ENCODE measurements around the gene TBXA2R.

TBXA2R gene

DNA sequence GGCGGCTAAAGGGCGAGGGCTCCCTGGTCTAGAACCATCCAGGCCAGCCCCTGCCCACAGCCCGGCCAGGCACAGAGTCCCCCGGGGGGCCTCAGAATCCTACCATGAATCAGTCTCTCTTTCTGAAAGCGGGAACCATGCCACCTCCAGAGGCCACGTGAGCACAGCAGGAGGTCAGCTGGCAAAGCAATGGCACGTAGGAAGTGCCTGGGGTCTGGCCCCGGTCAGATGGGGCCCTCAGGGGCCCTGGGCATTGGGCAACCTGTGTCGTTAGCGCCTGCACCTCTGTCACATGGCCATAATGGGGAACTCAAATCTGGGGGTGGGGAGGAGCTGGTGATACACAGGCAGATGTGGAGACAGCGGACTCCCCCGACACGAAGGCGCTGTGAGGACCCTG lies 58.1 kb downstream of the TBXA2R start:
- H2AFZ ChIP-seq (ENCODE audit: low read depth, low read length, severe bottlenecking), result no peak overlapping the region
- H3K27ac ChIP-seq (ENCODE audit: low read depth, low read length), result no peak overlapping the region
- H3K9me3 ChIP-seq (ENCODE audit: insufficient read depth, low read length), result no peaks in the 10 kb centered on the region
- TF ChIP-seq, protein P1, sequence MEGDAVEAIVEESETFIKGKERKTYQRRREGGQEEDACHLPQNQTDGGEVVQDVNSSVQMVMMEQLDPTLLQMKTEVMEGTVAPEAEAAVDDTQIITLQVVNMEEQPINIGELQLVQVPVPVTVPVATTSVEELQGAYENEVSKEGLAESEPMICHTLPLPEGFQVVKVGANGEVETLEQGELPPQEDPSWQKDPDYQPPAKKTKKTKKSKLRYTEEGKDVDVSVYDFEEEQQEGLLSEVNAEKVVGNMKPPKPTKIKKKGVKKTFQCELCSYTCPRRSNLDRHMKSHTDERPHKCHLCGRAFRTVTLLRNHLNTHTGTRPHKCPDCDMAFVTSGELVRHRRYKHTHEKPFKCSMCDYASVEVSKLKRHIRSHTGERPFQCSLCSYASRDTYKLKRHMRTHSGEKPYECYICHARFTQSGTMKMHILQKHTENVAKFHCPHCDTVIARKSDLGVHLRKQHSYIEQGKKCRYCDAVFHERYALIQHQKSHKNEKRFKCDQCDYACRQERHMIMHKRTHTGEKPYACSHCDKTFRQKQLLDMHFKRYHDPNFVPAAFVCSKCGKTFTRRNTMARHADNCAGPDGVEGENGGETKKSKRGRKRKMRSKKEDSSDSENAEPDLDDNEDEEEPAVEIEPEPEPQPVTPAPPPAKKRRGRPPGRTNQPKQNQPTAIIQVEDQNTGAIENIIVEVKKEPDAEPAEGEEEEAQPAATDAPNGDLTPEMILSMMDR (IDR thresholded peaks at IDR 0.05; ENCODE audit: insufficient read depth, low read length, poor library complexity, severe bottlenecking), result no peak
- TF ChIP-seq EZH2phosphoT487 (conservative IDR thresholded peaks at IDR 0.05; ENCODE audit: low read length), result no peak
- H3F3A ChIP-seq (ENCODE audit: insufficient read depth), result no peaks in the 10 kb centered on the region
- H3K4me3 ChIP-seq (ENCODE audit: insufficient read depth, low read length, poor library complexity, severe bottlenecking), result no peak overlapping the region
- no peaks in the 10 kb centered on the region for H4K20me1 ChIP-seq (ENCODE audit: low read depth, low read length)
- peaks cover 10% of the 10 kb centered on the region; the same call in 1 of the 2 replicates for H3K79me2 ChIP-seq (ENCODE audit: insufficient read depth, low read length)
- no peaks in the 10 kb centered on the region for H3K36me3 ChIP-seq (ENCODE audit: low read length)
- no peak overlapping the region for H3K4me2 ChIP-seq (ENCODE audit: low read depth, low read length, poor library complexity, severe bottlenecking)
- no peaks in the 10 kb centered on the region for H3K27me3 ChIP-seq (ENCODE audit: low read length)
- H3K9me2 ChIP-seq (replicated peaks; ENCODE audit: insufficient read depth, low read length), result no peaks in the 10 kb centered on the region
- no peak overlapping the region for H3K9ac ChIP-seq (ENCODE audit: low read length)

DNA sequence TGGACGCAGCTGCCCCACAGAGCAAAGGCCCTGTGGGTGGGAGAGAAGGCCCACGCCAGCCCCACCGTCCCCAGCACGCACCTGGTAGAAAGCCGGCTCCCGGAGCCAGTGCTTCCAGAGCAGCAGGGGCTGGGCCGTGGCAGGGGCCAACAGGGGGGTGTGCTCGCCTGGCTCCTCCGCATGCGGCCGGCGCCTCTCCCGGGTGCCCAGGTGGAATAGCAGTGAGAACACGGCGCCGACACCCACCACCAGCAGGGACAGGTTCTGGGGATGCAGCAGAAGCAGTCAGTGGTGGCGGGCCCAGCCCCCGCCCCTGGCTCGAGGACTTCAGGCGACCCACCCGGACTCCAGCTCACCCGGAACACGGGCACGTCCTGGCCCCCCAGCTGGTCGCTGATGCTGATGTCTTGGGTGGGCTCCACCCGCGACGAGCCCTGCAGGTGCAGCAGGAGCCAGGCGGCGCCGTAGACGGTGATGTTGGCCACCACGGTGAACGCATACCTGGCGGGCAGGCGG lies 58.9 kb downstream of the TBXA2R start:
- no peaks in the 10 kb centered on the region for H3K9me2 ChIP-seq (replicated peaks; ENCODE audit: insufficient read depth, low read length)
- no peak for TF ChIP-seq EZH2phosphoT487 (conservative IDR thresholded peaks at IDR 0.05; ENCODE audit: low read length)
- TF ChIP-seq, protein P1 (IDR thresholded peaks at IDR 0.05; ENCODE audit: insufficient read depth, low read length, poor library complexity, severe bottlenecking), result no peak
- no peak overlapping the region for H3K4me2 ChIP-seq (ENCODE audit: low read depth, low read length, poor library complexity, severe bottlenecking)

DNA sequence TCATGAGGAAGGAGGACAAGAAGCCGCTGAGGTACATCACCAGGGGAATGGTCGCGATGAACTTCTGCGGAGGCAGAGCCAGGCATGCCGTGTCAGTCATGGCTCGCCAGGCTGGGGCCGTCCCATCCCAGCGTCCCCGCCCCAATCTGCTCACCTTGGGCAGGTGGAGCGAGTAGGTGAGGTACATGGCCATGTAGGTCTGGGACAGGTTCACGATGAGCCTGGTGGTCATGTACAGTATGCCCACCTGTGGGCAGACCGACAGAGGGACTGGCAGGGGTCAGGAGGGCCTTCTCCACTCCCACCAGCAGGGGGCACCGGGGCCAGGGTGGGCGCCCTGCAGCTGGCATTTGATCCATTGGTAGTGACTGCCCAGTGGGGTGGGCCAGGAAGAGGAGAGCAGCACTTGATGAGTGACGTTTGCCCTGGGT lies 59.4 kb downstream of the TBXA2R start:
- Histone ChIP-seq H3K9me2 (replicated peaks; ENCODE audit: insufficient read depth, low read length) (no peaks in the 10 kb centered on the region), H3F3A (ENCODE audit: insufficient read depth) (no peaks in the 10 kb centered on the region), H4K20me1 (ENCODE audit: low read depth, low read length) (no peaks in the 10 kb centered on the region), H3K27ac (ENCODE audit: low read depth, low read length) (no peak overlapping the region), H3K9ac (ENCODE audit: low read length) (no peak overlapping the region), H3K79me2 (ENCODE audit: insufficient read depth, low read length) (0 out of 2 replicates have a peak, but pooled peaks cover 3% of the 10 kb centered on the region), H3K27me3 (ENCODE audit: low read length) (no peaks in the 10 kb centered on the region), H3K9me3 (ENCODE audit: insufficient read depth, low read length) (no peaks in the 10 kb centered on the region), H3K4me3 (ENCODE audit: insufficient read depth, low read length, poor library complexity, severe bottlenecking) (no peak overlapping the region), H2AFZ (ENCODE audit: low read depth, low read length, severe bottlenecking) (no peak overlapping the region), H3K4me2 (ENCODE audit: low read depth, low read length, poor library complexity, severe bottlenecking) (no peak overlapping the region), H3K36me3 (ENCODE audit: low read length) (no peaks in the 10 kb centered on the region)
- TF ChIP-seq, protein P1 (IDR thresholded peaks at IDR 0.05; ENCODE audit: insufficient read depth, low read length, poor library complexity, severe bottlenecking), result peak; percentile 46
- no peak for TF ChIP-seq EZH2phosphoT487 (conservative IDR thresholded peaks at IDR 0.05; ENCODE audit: low read length)

More for the DNA sequence above, 58.9 kb downstream of the TBXA2R start:
- Histone ChIP-seq H3K27me3 (ENCODE audit: low read length) (no peaks in the 10 kb centered on the region), H3K27ac (ENCODE audit: low read depth, low read length) (no peak overlapping the region), H2AFZ (ENCODE audit: low read depth, low read length, severe bottlenecking) (no peak overlapping the region), H3K9ac (ENCODE audit: low read length) (no peak overlapping the region), H3F3A (ENCODE audit: insufficient read depth) (no peaks in the 10 kb centered on the region), H3K79me2 (ENCODE audit: insufficient read depth, low read length) (peaks cover 7% of the 10 kb centered on the region; the same call in 1 of the 2 replicates), H3K4me3 (ENCODE audit: insufficient read depth, low read length, poor library complexity, severe bottlenecking) (no peak overlapping the region), H4K20me1 (ENCODE audit: low read depth, low read length) (no peaks in the 10 kb centered on the region), H3K36me3 (ENCODE audit: low read length) (no peaks in the 10 kb centered on the region), H3K9me3 (ENCODE audit: insufficient read depth, low read length) (no peaks in the 10 kb centered on the region)

Data from SU-DHL-6 (cell line).